K562 (cell line): ENCODE results near the gene INTS1. TPM values are rescaled to one million over a fixed set of nuclear protein-coding genes. Genes with fewer than 3 reads are reported as not detected.
A peak's percentile ranks its signal among the peaks of the same experiment; 100 is the strongest.

Experiments
- ATAC-seq: fragments of 200-7000 bp; cut with Tn5 transposase; 3 replicates; pipeline ENCODE4 v1.9.1; 2020; ENCODE audit warnings: moderate library complexity
- BruUV-seq: library from RNA; stranded (reverse); fragments of 400-500 nt; replicated peaks from 2 replicates; lab custom pipeline; 2021; lab: Mats Ljungman, UMichigan
- CTCF ChIA-PET: fragments of 300-600 bp; formaldehyde crosslinking; extraction: SDS; loops from one replicate; lab custom pipeline; 2021; ENCODE audit warnings: low intra/inter-chr PET ratio; lab: Yijun Ruan, JAX
- POLR2A ChIA-PET: fragments of 300-600, 350-650 bp; sonication (Branson Sonifier 250); formaldehyde crosslinking; extraction: SDS; loops from one replicate; lab custom pipeline; 2021; ENCODE audit warnings: antibody characterized with exemption, inconsistent platforms; lab: Yijun Ruan, JAX
- DNase-seq, 4 experiments: peaks; one replicate each; pipeline versions ENCODE4 v3.0.0 to v3.0.0-alpha.2; 2011 to 2018; ENCODE audit warnings: low spot score in 3 of 4, mixed read lengths in 3 of 4; ENCODE audit errors: extremely low read depth in 1 of 4
- FAIRE-seq: peaks from 2 replicates; lab custom pipeline; 2011; peaks lifted over from hg19 to GRCh38; lab: Jason Lieb, UNC
- H2AFZ ChIP-seq: 2 replicates; pipeline ENCODE4 v1.6.0; 2011; ENCODE audit warnings: low read depth, low read length, control low read depth, inconsistent platforms
- H3K27ac ChIP-seq: fragments of 200-600 bp; 3 replicates; pipeline ENCODE4 v1.8.0; 2011; ENCODE audit warnings: low read depth, mild to moderate bottlenecking, control low read depth, inconsistent platforms, low read length, moderate library complexity, mixed read lengths; ENCODE audit errors: extremely low read depth
- H3K27me3 ChIP-seq, 2 experiments: fragments of 300-600 bp in 1 of 2; 2 replicates in 1 of 2; 3 replicates in 1 of 2; pipeline versions ENCODE4 v1.6.0 to v1.8.0; 2011; ENCODE audit warnings: inconsistent platforms in 2 of 2, low read length in 2 of 2, mild to moderate bottlenecking in 1 of 2, mixed read lengths in 1 of 2, moderate library complexity in 1 of 2; ENCODE audit not compliant: control insufficient read depth in 2 of 2, insufficient read depth in 2 of 2
- H3K36me3 ChIP-seq: fragments of 300-600 bp; 3 replicates; pipeline ENCODE4 v1.8.0; 2011; ENCODE audit warnings: mild to moderate bottlenecking, low read length, inconsistent platforms; ENCODE audit not compliant: control insufficient read depth, insufficient read depth
- H3K4me1 ChIP-seq, 2 experiments: fragments of 200-600 bp in 1 of 2; replicated peaks in 1 of 2; 2 replicates in 1 of 2; 3 replicates in 1 of 2; pipeline versions ENCODE4 v1.5.1 to v1.8.0; 2011; ENCODE audit warnings: inconsistent platforms in 2 of 2, low read length in 2 of 2, mild to moderate bottlenecking in 1 of 2, mixed read lengths in 1 of 2, moderate library complexity in 1 of 2; ENCODE audit not compliant: control insufficient read depth in 2 of 2, insufficient read depth in 2 of 2
- H3K4me2 ChIP-seq: 2 replicates; pipeline ENCODE4 v1.6.1; 2011; ENCODE audit warnings: low read length, control low read depth, inconsistent platforms, mixed read lengths; ENCODE audit not compliant: insufficient read depth
- H3K4me3 ChIP-seq: fragments of 200-600 bp; sonication (generic), shearing (Covaris generic); 2 replicates; pipeline ENCODE4 v1.5.1; 2016; ENCODE audit warnings: control low read depth, inconsistent platforms
- H3K79me2 ChIP-seq: fragments of 200-600 bp; 3 replicates; pipeline ENCODE4 v1.8.0; 2011; ENCODE audit warnings: low read length, inconsistent platforms; ENCODE audit not compliant: control insufficient read depth, insufficient read depth
- H3K9ac ChIP-seq, 2 experiments: 2 replicates each; pipeline versions ENCODE4 v1.6.0 to v1.6.1; 2011; ENCODE audit warnings: low read depth in 2 of 2, low read length in 2 of 2, control low read depth in 1 of 2, inconsistent platforms in 1 of 2, mild to moderate bottlenecking in 1 of 2, mixed read lengths in 1 of 2; ENCODE audit not compliant: insufficient read depth in 1 of 2
- H3K9me1 ChIP-seq: one replicate; pipeline ENCODE4 v1.6.0; 2011; ENCODE audit warnings: inconsistent platforms, mild to moderate bottlenecking, low read length, moderate library complexity; ENCODE audit not compliant: control insufficient read depth, insufficient read depth
- H3K9me3 ChIP-seq: replicated peaks from 2 replicates; pipeline ENCODE4 v1.5.1; 2011; ENCODE audit warnings: low read depth, low read length, inconsistent platforms; ENCODE audit not compliant: control insufficient read depth, insufficient read depth
- H4K20me1 ChIP-seq: replicated peaks from 2 replicates; pipeline ENCODE4 v1.6.1; 2011; ENCODE audit warnings: low read length, inconsistent platforms, mixed read lengths; ENCODE audit not compliant: control insufficient read depth, insufficient read depth
- MYNN ChIP-seq, 2 experiments: sonication (generic); formaldehyde crosslinking in 1 of 2; IDR thresholded peaks; 2 replicates each; pipeline versions ENCODE4 v1.5.0 to v1.6.1; 2016 to 2020; ENCODE audit warnings: antibody characterized with exemption in 1 of 2, missing genetic modification reagents in 1 of 2
- PHTF2 ChIP-seq: fragments of 250-450 bp; sonication (Bioruptor Pico); IDR thresholded peaks from 2 replicates; pipeline ENCODE4 v1.5.0; 2021; ENCODE audit warnings: mild to moderate bottlenecking
- POLR2H ChIP-seq: IDR thresholded peaks from 2 replicates; pipeline ENCODE4 v1.6.1; 2016; ENCODE audit warnings: missing genetic modification characterization, low read depth, mild to moderate bottlenecking, control low read depth, missing compliant biosample characterization, moderate library complexity
- ZNF717 ChIP-seq: fragments of 250-450 bp; sonication (Bioruptor Pico); IDR thresholded peaks from 2 replicates; pipeline ENCODE4 v1.5.0; 2021
- ZNF79 ChIP-seq: fragments of 250-450 bp; sonication (Bioruptor Pico); IDR thresholded peaks from 2 replicates; pipeline ENCODE4 v1.4.0; 2020; ENCODE audit warnings: low read depth, mild to moderate bottlenecking, moderate library complexity
- WGBS: fragments of 100-300 bp; shearing (Covaris generic); methylation state at CpG from one replicate; pipeline ENCODE4 v1.1.6; 2016; ENCODE audit warnings: low coverage, mixed read lengths; ENCODE audit not compliant: insufficient coverage; ENCODE audit errors: missing lambda C conversion rate; 5-methylcytosine and 5-hydroxymethylcytosine counted together
- in situ Hi-C: fragments of 300-500 bp; cut with MboI; formaldehyde crosslinking; loops from 4 replicates; pipeline ENCODE4 v1.15.0; 2018; ENCODE audit warnings: inconsistent platforms, mixed read lengths
- intact Hi-C: fragments of 100-400 bp; cut with micrococcal nuclease; formaldehyde crosslinking; loops from 2 replicates; pipeline ENCODE4 v1.14.2; 2022
- polyA plus RNA-seq, 8 experiments: library from polyadenylated mRNA; depleted of rRNA in 4 of 8; stranded (reverse) in 5 of 8; unstranded in 3 of 8; fragments of >200 nt; fragmentation: Nextera tagmentation in 2 of 8; fragmentation: Illumina TruSeq in 1 of 8; extraction: Ambion mirVana in 2 of 8; extraction: Trizol in 1 of 8; gene quantifications; 2 replicates each; pipeline versions ENCODE4 v1.2.1 to v1.2.3, GENCODE V29; 2011 to 2014; ENCODE audit warnings: inconsistent platforms in 1 of 8, missing spikeins in 1 of 8
- total RNA-seq, 7 experiments: library from RNA; depleted of rRNA in 6 of 7; stranded (reverse); fragments of >200 nt in 6 of 7; fragmentation: Illumina TruSeq in 2 of 7; extraction: Trizol in 2 of 7; gene quantifications; 2 replicates each; pipeline versions ENCODE4 v1.2.1 to v1.2.3, GENCODE V29; 2011 to 2021; ENCODE audit warnings: low replicate concordance in 1 of 7
- TF ChIP-seq, protein P1 (sequence below), 2 experiments: fragments of 450-650 bp in 1 of 2; sonication (generic) in 1 of 2; formaldehyde crosslinking in 1 of 2; IDR thresholded peaks in 1 of 2; conservative IDR thresholded peaks in 1 of 2; 2 replicates each; pipeline versions ENCODE4 v1.6.1 to v1.8.1; 2016 to 2023; ENCODE audit warnings: mild to moderate bottlenecking in 2 of 2, moderate library complexity in 2 of 2, inconsistent platforms in 1 of 2, missing genetic modification reagents in 1 of 2
- TF ChIP-seq, protein P2 (sequence below): sonication (generic); formaldehyde crosslinking; IDR thresholded peaks from 2 replicates; pipeline ENCODE4 v1.9.0; 2022; ENCODE audit warnings: mild to moderate bottlenecking, missing genetic modification reagents

Gene INTS1
- total and polyA plus RNA-seq, 9 of the 15 experiments (the other 6 are each of a cell fraction or from before 2014, with no cell fraction given): 0.34 to 119 (median 18.5) TPM

DNA sequence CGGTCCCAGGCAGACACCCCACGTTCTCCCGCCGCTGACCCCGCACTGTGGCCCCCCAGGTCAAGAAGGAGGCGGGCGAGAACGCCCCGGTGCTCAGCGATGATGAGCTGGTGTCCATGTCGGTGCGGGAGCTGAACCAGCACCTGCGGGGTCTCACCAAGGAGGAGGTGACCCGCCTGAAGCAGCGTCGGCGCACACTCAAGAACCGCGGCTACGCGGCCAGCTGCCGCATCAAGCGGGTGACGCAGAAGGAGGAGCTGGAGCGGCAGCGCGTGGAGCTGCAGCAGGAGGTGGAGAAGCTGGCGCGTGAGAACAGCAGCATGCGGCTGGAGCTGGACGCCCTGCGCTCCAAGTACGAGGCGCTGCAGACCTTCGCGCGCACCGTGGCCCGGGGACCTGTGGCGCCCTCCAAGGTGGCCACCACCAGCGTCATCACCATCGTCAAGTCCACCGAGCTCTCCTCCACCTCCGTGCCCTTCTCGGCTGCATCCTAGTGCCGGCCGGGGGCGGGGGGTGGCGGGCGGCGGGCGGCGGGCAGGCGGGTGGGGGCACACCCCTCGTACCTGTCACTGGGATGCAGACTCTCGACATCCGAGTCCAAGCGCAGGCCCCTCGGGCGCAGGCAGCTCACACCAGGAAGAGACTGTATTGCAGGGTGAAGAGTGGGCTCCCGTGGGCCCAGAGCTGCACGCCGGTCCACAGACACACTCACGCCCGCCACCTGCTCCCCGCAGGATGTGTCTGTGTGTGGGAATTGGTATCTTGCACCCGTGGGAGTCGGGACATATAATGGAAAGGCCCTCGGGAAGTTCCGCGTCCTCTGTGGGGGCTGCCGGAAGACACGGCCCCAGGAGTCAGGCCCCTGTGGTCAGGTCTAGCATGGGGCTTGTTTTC, 35.9 kb upstream of the INTS1 start (continued):
- TF ChIP-seq POLR2H (tag): no peak
- TF ChIP-seq ZNF717 (CRISPR knock-in tag): no peak
- no peak for TF ChIP-seq PHTF2 (CRISPR knock-in tag)
- no peak for TF ChIP-seq MYNN (IDR thresholded peaks at IDR 0.05)
- TF ChIP-seq MYNN (CRISPR knock-in tag; IDR thresholded peaks at IDR 0.05): no peak
- TF ChIP-seq, protein P1, sequence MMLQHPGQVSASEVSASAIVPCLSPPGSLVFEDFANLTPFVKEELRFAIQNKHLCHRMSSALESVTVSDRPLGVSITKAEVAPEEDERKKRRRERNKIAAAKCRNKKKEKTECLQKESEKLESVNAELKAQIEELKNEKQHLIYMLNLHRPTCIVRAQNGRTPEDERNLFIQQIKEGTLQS (IDR thresholded peaks at IDR 0.05): no peak
- TF ChIP-seq, protein P1 (CRISPR knock-in tag; conservative IDR thresholded peaks at IDR 0.05): no peak

DNA sequence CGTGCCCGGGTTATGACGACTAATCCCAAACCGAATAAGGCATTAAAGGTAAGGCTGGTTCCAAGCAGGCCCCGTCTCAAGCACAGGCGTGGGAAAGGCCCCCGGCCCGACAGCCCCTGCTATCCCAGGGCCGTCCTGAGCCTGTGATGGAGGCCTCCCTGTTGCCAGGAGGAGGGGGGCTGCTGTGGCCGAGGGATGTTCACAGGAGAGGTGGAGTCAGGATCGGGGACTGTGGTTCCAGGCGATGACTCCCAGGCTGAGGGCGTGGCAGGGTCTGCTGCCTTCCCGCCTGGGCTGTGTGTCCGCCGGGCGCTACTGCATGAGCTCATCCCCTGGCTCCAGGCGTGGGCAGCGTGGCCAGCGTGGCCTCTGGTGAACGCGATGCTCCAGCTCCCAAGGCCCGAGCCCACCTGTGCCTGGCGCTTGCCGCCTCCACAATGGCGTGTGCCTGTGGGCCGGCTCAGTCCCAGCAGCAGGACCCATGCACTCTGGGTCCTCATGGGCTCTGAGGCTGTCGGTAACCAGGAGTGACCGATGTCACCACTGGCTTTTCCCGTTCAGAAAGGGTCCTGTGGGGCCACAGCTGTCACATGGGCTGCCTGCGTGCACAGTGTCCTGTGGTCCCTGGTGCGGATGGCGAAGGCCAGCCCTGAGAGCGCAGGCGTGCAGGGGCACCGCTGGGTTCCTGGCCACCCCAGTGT, 35.1 kb upstream of the INTS1 start:
- H3K9ac ChIP-seq: no peak overlapping the region
- ATAC-seq (no peak), FAIRE-seq (no peak), DNase-seq (no peak)
- no peak overlapping the region for H3K4me2 ChIP-seq
- H3K27me3 ChIP-seq: no peaks in the 10 kb centered on the region
- 90% methylated on average over 34 of the region's 36 CpGs for WGBS
- no peak overlapping the region for H3K27ac ChIP-seq
- POLR2A ChIA-PET: interaction anchor here (0.7 to 1.3 kb wide), 3 partner anchors 9 to 29 kb away, joined by 3 to 5 read pairs (median 3); no protein-coding TSS in a partner anchor
- no TSS peak for BruUV-seq
- CTCF ChIA-PET: no interaction called here
- H3K4me1 ChIP-seq: peaks cover 15 to 79% of the 10 kb centered on the region in 2 experiments
- peaks cover 40% of the 10 kb centered on the region for H3K79me2 ChIP-seq
- no peak overlapping the region for H3K4me3 ChIP-seq
- no peaks in the 10 kb centered on the region for H3K9me3 ChIP-seq
- intact Hi-C loops: no loop called here
- peaks cover 30% of the 10 kb centered on the region for H4K20me1 ChIP-seq
- peaks cover 56% of the 10 kb centered on the region; the same call in 2 of the 3 replicates for H3K36me3 ChIP-seq
- TF ChIP-seq, protein P2, sequence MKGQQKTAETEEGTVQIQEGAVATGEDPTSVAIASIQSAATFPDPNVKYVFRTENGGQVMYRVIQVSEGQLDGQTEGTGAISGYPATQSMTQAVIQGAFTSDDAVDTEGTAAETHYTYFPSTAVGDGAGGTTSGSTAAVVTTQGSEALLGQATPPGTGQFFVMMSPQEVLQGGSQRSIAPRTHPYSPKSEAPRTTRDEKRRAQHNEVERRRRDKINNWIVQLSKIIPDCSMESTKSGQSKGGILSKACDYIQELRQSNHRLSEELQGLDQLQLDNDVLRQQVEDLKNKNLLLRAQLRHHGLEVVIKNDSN: 0 out of 2 replicates have a peak, but pooled peaks have one; percentile 6
- no peak for TF ChIP-seq ZNF79
- TF ChIP-seq, all 486 proteins: peak for 1
- Histone ChIP-seq H3K9me1 (peaks cover 11% of the 10 kb centered on the region), H2AFZ (no peak overlapping the region)
- in situ Hi-C loops: no loop called here
